Prostate gland (tissue), 2 donors: Measurements from ENCODE around the gene HADHA.

Experiments used
- CTCF ChIP-seq, 4 experiments: fragments of 200-600 bp in 2 of 4; fragments of 450-650 bp in 2 of 4; sonication (generic) in 2 of 4; IDR thresholded peaks; 1 replicate in 3 of 4; 2 replicates in 1 of 4; pipeline ENCODE4 v1.5.1; 2016 to 2019; ENCODE audit warnings: antibody characterized with exemption in 4 of 4, mild to moderate bottlenecking in 2 of 4, moderate library complexity in 2 of 4
- POLR2A ChIP-seq: fragments of 450-650 bp; IDR thresholded peaks from one replicate; pipeline ENCODE4 v1.6.1; 2016; ENCODE audit warnings: antibody characterized with exemption, mild to moderate bottlenecking
- POLR2AphosphoS5 ChIP-seq: sonication (generic); formaldehyde crosslinking; IDR thresholded peaks from one replicate; pipeline ENCODE4 v1.6.1; 2017; ENCODE audit warnings: antibody characterized with exemption

- TF ChIP-seq CTCF (IDR thresholded peaks at IDR 0.05): no peak
- TF ChIP-seq POLR2A: no peak
- no peak for TF ChIP-seq POLR2AphosphoS5
Measured at GRCh38 chr2:26214759-26215158, 29.7 kb downstream of the HADHA start.
